ENCODE measurements around the gene TBC1D24.

The TBC1D24 gene

DNA sequence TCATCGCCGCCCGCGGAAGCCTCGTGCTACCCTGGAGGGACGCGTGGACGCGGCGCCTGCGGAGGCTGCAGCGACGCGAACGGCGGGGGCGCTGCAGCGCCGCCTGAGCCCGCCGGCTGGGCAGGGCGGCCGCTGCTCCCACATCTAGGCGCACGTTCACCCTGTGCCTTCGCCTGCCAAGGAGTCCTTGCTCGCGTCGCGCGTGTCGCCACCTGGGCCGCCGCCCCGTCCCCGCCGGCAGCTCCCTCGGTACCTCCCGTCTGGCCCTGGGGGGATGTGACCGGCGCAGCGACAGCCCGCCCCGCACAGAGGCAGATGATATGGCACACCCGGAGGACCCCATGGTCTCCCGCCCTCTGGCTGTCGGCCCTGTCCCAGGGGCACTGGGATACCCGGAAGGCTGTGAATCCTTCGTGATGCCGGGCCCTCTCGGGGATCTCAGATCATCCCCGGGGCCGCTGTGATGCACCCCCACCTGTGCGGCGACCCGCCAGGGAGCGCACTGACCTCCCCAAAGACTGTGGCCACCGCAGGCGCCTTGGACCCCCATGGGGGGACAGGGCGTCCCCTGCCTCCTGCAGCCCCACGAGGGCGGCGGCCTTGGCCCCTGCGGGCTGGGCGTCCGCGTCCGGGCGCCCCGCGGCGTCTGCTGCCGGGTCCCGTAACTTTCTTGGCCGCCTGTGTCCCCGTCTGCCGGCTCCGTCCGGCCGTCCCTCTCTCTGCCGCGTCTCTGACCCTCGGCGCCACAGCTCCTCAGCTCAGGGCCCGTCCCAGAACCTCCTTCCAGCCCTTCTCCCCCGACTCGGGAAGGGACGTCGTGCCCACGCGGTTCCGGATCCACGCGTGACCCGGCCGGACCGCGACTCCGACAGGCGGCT is 689 bp upstream of the TBC1D24 start:
- peak; percentile 63 for ATAC-seq

DNA sequence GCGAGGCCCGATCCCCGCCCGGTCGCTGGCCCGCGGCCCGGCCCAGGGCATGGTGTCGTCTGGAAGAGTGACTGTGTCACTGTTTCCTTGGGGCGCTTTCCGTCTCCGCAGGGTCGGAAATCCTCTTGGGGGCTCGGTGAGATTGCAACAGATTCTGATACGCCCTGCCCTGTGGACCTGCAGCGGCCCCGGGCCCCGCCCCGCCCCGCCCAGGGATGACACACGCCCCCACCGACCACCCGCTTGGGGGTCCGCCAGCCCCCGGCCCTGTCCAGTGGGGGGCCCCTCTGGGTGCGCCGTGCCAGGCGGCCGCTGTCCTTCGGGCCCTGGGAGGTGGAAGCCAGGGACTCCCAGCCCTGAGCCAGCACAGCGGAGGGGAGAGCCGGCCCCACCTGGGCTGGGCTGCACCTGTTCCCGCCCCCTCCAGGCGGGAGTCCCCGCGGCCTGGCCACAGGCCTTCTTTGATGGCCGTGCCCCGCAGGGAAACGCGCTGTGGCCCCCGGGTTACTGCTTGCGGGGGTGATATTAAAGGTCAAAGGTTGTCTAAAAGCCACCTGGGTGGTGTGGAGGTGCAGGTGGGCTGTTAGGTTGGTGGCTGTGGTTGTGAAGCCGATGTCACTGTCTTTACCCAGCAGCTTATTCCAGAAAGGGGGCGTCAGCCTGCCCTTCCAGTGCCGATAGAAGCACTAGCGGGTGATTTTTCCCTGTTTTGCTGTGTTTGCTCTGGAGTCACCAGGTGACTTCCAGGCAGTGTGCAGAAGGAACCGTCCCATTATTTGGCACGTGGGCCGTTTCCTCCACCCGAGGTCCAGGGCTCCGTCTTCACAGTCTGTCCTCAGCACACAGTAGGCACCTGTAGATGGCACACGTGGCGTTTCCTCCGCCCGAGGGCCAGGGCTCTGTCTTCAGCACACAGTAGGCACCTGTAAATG is 752 bp downstream of the TBC1D24 start:
- no peak for ATAC-seq
- TF ChIP-seq TCF4 (CRISPR knock-in tag; IDR thresholded peaks at IDR 0.05; ENCODE audit: borderline replicate concordance) = no peak
- no peak for TF ChIP-seq BACH2 (CRISPR knock-in tag; IDR thresholded peaks at IDR 0.05; ENCODE audit: borderline replicate concordance)
- TF ChIP-seq ARNTL (CRISPR knock-in tag; IDR thresholded peaks at IDR 0.05; ENCODE audit: borderline replicate concordance, low read depth) = no peak
- no peak for TF ChIP-seq CSDC2 (CRISPR knock-in tag; IDR thresholded peaks at IDR 0.05)
- no peak for TF ChIP-seq PPARA (CRISPR knock-in tag; IDR thresholded peaks at IDR 0.05; ENCODE audit: borderline replicate concordance)
- TF ChIP-seq TOX (CRISPR knock-in tag; IDR thresholded peaks at IDR 0.05; ENCODE audit: borderline replicate concordance) = no peak
- TF ChIP-seq, protein P1, sequence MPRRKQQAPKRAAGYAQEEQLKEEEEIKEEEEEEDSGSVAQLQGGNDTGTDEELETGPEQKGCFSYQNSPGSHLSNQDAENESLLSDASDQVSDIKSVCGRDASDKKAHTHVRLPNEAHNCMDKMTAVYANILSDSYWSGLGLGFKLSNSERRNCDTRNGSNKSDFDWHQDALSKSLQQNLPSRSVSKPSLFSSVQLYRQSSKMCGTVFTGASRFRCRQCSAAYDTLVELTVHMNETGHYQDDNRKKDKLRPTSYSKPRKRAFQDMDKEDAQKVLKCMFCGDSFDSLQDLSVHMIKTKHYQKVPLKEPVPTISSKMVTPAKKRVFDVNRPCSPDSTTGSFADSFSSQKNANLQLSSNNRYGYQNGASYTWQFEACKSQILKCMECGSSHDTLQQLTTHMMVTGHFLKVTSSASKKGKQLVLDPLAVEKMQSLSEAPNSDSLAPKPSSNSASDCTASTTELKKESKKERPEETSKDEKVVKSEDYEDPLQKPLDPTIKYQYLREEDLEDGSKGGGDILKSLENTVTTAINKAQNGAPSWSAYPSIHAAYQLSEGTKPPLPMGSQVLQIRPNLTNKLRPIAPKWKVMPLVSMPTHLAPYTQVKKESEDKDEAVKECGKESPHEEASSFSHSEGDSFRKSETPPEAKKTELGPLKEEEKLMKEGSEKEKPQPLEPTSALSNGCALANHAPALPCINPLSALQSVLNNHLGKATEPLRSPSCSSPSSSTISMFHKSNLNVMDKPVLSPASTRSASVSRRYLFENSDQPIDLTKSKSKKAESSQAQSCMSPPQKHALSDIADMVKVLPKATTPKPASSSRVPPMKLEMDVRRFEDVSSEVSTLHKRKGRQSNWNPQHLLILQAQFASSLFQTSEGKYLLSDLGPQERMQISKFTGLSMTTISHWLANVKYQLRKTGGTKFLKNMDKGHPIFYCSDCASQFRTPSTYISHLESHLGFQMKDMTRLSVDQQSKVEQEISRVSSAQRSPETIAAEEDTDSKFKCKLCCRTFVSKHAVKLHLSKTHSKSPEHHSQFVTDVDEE (CRISPR knock-in tag; IDR thresholded peaks at IDR 0.05) = no peak
- TF ChIP-seq RARB (CRISPR knock-in tag; IDR thresholded peaks at IDR 0.05) = no peak
- no peak for TF ChIP-seq ZNF70 (CRISPR knock-in tag; IDR thresholded peaks at IDR 0.05)
- TF ChIP-seq, protein P2, sequence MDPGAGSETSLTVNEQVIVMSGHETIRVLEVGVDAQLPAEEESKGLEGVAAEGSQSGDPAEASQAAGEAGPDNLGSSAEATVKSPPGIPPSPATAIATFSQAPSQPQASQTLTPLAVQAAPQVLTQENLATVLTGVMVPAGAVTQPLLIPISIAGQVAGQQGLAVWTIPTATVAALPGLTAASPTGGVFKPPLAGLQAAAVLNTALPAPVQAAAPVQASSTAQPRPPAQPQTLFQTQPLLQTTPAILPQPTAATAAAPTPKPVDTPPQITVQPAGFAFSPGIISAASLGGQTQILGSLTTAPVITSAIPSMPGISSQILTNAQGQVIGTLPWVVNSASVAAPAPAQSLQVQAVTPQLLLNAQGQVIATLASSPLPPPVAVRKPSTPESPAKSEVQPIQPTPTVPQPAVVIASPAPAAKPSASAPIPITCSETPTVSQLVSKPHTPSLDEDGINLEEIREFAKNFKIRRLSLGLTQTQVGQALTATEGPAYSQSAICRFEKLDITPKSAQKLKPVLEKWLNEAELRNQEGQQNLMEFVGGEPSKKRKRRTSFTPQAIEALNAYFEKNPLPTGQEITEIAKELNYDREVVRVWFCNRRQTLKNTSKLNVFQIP (CRISPR knock-in tag; IDR thresholded peaks at IDR 0.05; ENCODE audit: borderline replicate concordance, low read depth) = no peak

More for the DNA sequence above, 689 bp upstream of the TBC1D24 start:
- TF ChIP-seq, protein P2 (CRISPR knock-in tag; IDR thresholded peaks at IDR 0.05; ENCODE audit: borderline replicate concordance, low read depth) = no peak
- TF ChIP-seq ZFP3 (CRISPR knock-in tag; IDR thresholded peaks at IDR 0.05) (no peak), ARNTL (CRISPR knock-in tag; IDR thresholded peaks at IDR 0.05; ENCODE audit: borderline replicate concordance, low read depth) (no peak), ESRRG (CRISPR knock-in tag; IDR thresholded peaks at IDR 0.05) (no peak), RARB (CRISPR knock-in tag; IDR thresholded peaks at IDR 0.05) (no peak)
- TF ChIP-seq, protein P1 (CRISPR knock-in tag; IDR thresholded peaks at IDR 0.05) = no peak
- TF ChIP-seq, protein P3, sequence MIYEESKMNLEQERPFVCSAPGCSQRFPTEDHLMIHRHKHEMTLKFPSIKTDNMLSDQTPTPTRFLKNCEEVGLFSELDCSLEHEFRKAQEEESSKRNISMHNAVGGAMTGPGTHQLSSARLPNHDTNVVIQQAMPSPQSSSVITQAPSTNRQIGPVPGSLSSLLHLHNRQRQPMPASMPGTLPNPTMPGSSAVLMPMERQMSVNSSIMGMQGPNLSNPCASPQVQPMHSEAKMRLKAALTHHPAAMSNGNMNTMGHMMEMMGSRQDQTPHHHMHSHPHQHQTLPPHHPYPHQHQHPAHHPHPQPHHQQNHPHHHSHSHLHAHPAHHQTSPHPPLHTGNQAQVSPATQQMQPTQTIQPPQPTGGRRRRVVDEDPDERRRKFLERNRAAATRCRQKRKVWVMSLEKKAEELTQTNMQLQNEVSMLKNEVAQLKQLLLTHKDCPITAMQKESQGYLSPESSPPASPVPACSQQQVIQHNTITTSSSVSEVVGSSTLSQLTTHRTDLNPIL (CRISPR knock-in tag; IDR thresholded peaks at IDR 0.05; ENCODE audit: low read depth) = no peak

DNA sequence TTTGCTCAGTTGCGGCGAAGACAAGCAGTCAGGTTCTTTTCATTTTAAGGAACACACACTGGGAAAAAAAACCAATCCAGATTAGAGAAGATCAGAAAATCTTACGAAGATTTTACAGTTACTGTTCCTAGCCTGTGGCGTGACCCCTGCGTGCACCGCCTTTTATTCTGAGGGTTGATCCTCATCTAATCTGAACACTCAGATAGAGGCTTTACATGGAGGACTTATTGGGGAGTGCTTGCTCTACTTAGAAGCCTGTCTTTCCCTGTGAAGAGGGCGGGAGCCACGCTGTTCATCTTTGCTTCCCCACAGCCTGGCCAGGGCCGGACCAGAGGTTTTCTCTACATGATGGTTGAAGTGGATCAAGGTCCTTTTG is 1.4 kb downstream of the TBC1D24 start:
- no peak for ATAC-seq
- TF ChIP-seq ZFP3 (CRISPR knock-in tag; IDR thresholded peaks at IDR 0.05) (no peak), ZNF565 (CRISPR knock-in tag; conservative IDR thresholded peaks at IDR 0.05; ENCODE audit: low read depth) (no peak), ISL1 (CRISPR knock-in tag; IDR thresholded peaks at IDR 0.05) (no peak), RARB (CRISPR knock-in tag; IDR thresholded peaks at IDR 0.05) (no peak), TOX (CRISPR knock-in tag; IDR thresholded peaks at IDR 0.05; ENCODE audit: borderline replicate concordance) (no peak), OSR1 (CRISPR knock-in tag; IDR thresholded peaks at IDR 0.05) (no peak), ARNTL (CRISPR knock-in tag; IDR thresholded peaks at IDR 0.05; ENCODE audit: borderline replicate concordance, low read depth) (no peak), BACH2 (CRISPR knock-in tag; IDR thresholded peaks at IDR 0.05; ENCODE audit: borderline replicate concordance) (no peak)
- TF ChIP-seq, protein P1 (CRISPR knock-in tag; IDR thresholded peaks at IDR 0.05) = no peak
- TF ChIP-seq, protein P4, sequence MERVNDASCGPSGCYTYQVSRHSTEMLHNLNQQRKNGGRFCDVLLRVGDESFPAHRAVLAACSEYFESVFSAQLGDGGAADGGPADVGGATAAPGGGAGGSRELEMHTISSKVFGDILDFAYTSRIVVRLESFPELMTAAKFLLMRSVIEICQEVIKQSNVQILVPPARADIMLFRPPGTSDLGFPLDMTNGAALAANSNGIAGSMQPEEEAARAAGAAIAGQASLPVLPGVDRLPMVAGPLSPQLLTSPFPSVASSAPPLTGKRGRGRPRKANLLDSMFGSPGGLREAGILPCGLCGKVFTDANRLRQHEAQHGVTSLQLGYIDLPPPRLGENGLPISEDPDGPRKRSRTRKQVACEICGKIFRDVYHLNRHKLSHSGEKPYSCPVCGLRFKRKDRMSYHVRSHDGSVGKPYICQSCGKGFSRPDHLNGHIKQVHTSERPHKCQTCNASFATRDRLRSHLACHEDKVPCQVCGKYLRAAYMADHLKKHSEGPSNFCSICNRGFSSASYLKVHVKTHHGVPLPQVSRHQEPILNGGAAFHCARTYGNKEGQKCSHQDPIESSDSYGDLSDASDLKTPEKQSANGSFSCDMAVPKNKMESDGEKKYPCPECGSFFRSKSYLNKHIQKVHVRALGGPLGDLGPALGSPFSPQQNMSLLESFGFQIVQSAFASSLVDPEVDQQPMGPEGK (CRISPR knock-in tag; IDR thresholded peaks at IDR 0.05; ENCODE audit: borderline replicate concordance) = no peak

Measured in SK-N-SH treated with all-trans-retinoic acid at 6 μM for 48 hours (cell line).